AG09319 (cell line): ENCODE measurements around the gene ZBTB25.

ENCODE experiments used
- DNase-seq: peaks from one replicate; pipeline ENCODE4 v3.0.0-alpha.2; 2010; ENCODE audit warnings: low read depth; ENCODE audit errors: extremely low read depth
- TF ChIP-seq, protein P1 (sequence below): IDR thresholded peaks from 2 replicates; pipeline ENCODE4 v1.5.1; 2011; ENCODE audit warnings: low read depth, mild to moderate bottlenecking, inconsistent platforms, low read length, moderate library complexity

Gene ZBTB25

GRCh38 chr14:64493455-64493854, 10.2 kb downstream of the ZBTB25 start:
- TF ChIP-seq, protein P1, sequence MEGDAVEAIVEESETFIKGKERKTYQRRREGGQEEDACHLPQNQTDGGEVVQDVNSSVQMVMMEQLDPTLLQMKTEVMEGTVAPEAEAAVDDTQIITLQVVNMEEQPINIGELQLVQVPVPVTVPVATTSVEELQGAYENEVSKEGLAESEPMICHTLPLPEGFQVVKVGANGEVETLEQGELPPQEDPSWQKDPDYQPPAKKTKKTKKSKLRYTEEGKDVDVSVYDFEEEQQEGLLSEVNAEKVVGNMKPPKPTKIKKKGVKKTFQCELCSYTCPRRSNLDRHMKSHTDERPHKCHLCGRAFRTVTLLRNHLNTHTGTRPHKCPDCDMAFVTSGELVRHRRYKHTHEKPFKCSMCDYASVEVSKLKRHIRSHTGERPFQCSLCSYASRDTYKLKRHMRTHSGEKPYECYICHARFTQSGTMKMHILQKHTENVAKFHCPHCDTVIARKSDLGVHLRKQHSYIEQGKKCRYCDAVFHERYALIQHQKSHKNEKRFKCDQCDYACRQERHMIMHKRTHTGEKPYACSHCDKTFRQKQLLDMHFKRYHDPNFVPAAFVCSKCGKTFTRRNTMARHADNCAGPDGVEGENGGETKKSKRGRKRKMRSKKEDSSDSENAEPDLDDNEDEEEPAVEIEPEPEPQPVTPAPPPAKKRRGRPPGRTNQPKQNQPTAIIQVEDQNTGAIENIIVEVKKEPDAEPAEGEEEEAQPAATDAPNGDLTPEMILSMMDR = no peak
- no peak for DNase-seq

DNA sequence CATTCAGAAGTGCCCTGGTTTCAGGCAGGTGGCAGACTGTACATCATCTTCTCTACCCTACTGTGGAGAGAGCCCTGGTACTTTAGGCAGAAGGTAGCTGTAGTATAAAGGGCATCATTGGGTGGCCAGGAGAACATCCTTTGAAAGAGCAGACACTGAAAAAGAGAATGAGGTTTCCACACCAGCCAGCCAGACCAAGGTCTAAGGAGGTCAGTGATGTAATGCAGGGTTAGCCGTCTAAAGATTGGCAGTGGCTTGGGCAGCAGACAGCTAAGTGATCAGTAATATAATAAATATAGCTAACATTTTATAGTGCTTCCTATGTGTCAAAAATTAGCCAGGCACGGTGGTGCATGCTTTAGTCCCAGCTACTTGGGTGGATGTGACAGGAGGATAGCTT, 12.0 kb downstream of the ZBTB25 start:
- TF ChIP-seq, protein P1 = no peak
- no peak for DNase-seq

DNA sequence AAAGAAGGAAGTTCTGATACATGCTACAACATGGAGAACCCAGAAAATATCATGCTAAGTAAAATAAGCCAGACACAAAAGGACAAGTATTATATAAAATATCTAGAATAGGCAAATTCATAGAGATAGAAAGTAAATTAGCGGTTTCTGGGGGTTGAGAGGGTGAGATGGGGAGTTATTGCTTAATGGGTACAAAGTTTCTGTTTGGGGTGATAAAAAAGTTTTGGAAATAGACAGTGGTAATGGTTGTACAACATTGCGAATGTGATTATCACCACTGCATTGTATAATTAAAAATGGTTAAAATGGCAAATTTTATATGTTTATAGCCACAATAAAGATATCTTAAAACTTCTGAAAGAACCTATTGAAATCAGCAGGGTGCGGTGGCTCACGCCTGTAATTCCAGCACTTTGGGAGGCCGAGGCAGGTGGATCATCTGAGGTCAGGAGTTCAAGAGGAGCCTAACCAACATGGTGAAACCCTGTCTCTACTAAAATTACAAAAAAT, 15.0 kb downstream of the ZBTB25 start:
- DNase-seq = no peak
- TF ChIP-seq, protein P1 = no peak

DNA sequence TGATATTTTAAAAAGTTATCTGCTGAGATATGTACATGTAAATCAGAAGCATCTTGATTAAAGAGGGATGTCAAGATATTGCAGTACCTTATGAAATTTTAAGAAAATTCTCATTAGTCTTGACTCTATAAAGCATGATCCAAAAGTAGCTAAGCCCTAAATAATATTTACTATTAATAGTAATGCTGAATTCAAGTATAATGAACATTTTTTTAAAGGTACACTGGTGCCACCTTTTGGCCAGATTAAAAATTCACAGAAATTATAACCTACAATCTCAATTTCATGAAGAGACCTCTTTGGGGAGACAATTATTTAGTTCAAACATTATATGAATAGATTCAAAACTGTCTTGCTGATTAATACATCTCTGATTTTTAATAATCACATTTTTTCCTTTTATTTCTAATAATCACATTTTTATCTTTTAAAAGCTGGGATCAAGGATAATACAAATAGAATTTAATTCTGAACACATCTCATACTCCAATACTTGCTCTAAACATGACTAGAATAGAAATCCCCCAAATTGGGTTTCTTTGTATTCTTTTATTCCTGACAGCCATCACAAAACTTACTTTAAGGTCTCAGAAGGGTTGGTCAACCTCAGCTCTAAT, 24.9 kb downstream of the ZBTB25 start:
- no peak for DNase-seq
- TF ChIP-seq, protein P1 = peak; percentile 25; the same call in 1 of the 2 replicates

- TF ChIP-seq, protein P1 = no peak
- DNase-seq = no peak
These were observed 27.2 kb downstream of the ZBTB25 start for GRCh38 chr14:64476438-64476837.

GRCh38 chr14:64475585-64476273, 27.9 kb downstream of the ZBTB25 start:
- DNase-seq = no peak
- TF ChIP-seq, protein P1 = no peak

GRCh38 chr14:64474698-64475097, 28.9 kb downstream of the ZBTB25 start:
- TF ChIP-seq, protein P1 = no peak
- DNase-seq = no peak
